ENCODE data around the gene GPANK1.

GPANK1 gene

DNA sequence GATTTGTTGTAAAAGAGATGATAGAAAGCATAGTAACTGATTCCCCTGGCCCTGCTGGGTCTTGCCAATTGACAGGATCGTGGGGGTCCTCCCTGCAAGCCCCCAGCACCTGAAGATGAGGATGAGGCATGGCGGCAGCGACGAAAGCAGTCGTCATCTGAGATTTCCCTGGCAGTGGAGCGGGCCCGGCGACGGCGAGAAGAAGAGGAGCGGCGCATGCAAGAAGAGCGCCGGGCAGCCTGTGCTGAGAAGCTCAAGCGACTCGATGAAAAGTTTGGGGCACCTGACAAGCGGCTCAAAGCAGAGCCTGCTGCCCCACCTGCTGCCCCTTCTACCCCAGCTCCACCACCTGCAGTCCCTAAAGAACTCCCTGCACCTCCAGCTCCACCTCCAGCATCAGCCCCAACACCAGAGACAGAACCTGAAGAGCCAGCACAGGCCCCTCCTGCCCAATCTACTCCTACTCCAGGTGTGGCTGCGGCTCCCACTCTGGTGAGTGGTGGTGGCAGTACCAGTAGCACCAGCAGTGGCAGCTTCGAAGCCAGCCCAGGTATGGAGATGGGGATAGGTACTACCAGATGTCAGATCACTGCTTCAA lies 37.0 kb downstream of the GPANK1 start:
- no peak for TF ChIP-seq TAF1 (IDR thresholded peaks at IDR 0.05; ENCODE audit: borderline replicate concordance, insufficient read depth, low read length)
- TF ChIP-seq, protein P1, sequence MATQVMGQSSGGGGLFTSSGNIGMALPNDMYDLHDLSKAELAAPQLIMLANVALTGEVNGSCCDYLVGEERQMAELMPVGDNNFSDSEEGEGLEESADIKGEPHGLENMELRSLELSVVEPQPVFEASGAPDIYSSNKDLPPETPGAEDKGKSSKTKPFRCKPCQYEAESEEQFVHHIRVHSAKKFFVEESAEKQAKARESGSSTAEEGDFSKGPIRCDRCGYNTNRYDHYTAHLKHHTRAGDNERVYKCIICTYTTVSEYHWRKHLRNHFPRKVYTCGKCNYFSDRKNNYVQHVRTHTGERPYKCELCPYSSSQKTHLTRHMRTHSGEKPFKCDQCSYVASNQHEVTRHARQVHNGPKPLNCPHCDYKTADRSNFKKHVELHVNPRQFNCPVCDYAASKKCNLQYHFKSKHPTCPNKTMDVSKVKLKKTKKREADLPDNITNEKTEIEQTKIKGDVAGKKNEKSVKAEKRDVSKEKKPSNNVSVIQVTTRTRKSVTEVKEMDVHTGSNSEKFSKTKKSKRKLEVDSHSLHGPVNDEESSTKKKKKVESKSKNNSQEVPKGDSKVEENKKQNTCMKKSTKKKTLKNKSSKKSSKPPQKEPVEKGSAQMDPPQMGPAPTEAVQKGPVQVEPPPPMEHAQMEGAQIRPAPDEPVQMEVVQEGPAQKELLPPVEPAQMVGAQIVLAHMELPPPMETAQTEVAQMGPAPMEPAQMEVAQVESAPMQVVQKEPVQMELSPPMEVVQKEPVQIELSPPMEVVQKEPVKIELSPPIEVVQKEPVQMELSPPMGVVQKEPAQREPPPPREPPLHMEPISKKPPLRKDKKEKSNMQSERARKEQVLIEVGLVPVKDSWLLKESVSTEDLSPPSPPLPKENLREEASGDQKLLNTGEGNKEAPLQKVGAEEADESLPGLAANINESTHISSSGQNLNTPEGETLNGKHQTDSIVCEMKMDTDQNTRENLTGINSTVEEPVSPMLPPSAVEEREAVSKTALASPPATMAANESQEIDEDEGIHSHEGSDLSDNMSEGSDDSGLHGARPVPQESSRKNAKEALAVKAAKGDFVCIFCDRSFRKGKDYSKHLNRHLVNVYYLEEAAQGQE (IDR thresholded peaks at IDR 0.05; ENCODE audit: insufficient read depth in 1 of 2, low read depth in 2 of 2, low read length in 2 of 2) = no peak
- no peak for TF ChIP-seq FOXP2 (optimal IDR thresholded peaks at IDR 0.05; ENCODE audit: borderline replicate concordance, extremely low read depth, extremely low read length, insufficient read depth)
- peak; percentile 41 for TF ChIP-seq POLR2AphosphoS5 (IDR thresholded peaks at IDR 0.05; ENCODE audit: low read depth, low read length)

DNA sequence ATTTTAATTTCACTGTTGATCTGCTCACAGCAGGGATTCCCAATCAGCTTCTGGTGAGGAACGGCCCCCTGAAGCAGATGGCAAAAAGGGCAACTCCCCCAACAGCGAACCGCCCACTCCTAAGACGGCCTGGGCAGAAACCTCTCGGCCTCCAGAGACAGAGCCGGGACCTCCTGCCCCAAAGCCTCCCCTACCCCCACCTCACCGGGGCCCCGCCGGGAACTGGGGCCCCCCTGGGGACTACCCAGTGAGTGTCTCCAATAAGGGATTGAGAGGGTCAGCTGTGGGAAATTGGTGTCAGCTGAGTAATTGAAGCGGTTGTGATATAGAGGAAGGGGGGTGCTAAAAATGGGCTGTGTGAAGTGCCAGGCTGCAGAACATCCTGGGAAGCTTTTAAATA lies 37.8 kb downstream of the GPANK1 start:
- TF ChIP-seq POLR2AphosphoS5 (IDR thresholded peaks at IDR 0.05; ENCODE audit: low read depth, low read length) (no peak), SIN3A (IDR thresholded peaks at IDR 0.05; ENCODE audit: borderline replicate concordance, insufficient read depth, low read length) (no peak), FOXP2 (optimal IDR thresholded peaks at IDR 0.05; ENCODE audit: borderline replicate concordance, extremely low read depth, extremely low read length, insufficient read depth) (no peak), TAF1 (IDR thresholded peaks at IDR 0.05; ENCODE audit: borderline replicate concordance, insufficient read depth, low read length) (no peak)
- TF ChIP-seq, protein P1 (IDR thresholded peaks at IDR 0.05; ENCODE audit: insufficient read depth in 1 of 2, low read depth in 2 of 2, low read length in 2 of 2) = no peak

DNA sequence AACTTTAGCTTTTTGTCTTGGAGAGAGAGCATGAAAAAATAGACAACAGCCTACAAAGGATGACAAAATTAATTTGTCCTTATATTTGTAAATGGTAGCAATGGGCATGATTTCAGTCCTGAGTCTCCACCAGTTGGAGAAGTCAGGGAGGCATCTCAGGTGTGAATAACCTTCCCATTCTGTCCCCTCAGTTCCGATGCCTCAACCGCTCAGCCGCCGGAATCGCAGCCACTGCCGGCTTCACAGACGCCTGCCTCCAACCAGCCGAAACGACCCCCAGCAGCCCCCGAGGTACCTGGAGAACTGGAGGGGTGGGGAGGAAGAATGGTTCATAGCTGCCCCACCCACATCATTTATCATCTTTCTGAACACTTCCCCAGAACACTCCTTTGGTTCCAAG lies 40.7 kb downstream of the GPANK1 start:
- TF ChIP-seq TAF1 (IDR thresholded peaks at IDR 0.05; ENCODE audit: borderline replicate concordance, insufficient read depth, low read length) (no peak), SIN3A (IDR thresholded peaks at IDR 0.05; ENCODE audit: borderline replicate concordance, insufficient read depth, low read length) (no peak), FOXP2 (optimal IDR thresholded peaks at IDR 0.05; ENCODE audit: borderline replicate concordance, extremely low read depth, extremely low read length, insufficient read depth) (no peak), POLR2AphosphoS5 (IDR thresholded peaks at IDR 0.05; ENCODE audit: low read depth, low read length) (no peak)
- TF ChIP-seq, protein P1 (IDR thresholded peaks at IDR 0.05; ENCODE audit: insufficient read depth in 1 of 2, low read depth in 2 of 2, low read length in 2 of 2) = no peak

DNA sequence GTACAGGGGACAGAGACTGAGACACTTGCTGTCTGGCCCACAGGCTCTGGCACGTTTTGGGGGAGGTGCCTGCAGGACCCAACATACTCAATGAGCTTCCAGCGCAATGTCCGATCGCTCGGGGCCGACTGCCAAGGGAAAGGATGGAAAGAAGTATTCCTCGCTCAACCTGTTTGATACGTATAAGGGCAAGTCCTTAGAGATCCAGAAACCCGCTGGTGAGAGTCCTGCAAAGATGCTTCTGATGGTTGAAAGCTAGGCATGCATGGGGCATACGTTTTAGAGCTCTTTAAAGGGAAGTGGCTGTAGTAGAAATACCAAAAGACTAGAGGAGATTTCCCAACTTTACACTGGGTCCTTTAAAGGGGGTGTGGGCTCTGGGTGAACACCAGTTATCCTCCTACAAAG lies 42.1 kb downstream of the GPANK1 start:
- no peak for TF ChIP-seq FOXP2 (optimal IDR thresholded peaks at IDR 0.05; ENCODE audit: borderline replicate concordance, extremely low read depth, extremely low read length, insufficient read depth)

DNA sequence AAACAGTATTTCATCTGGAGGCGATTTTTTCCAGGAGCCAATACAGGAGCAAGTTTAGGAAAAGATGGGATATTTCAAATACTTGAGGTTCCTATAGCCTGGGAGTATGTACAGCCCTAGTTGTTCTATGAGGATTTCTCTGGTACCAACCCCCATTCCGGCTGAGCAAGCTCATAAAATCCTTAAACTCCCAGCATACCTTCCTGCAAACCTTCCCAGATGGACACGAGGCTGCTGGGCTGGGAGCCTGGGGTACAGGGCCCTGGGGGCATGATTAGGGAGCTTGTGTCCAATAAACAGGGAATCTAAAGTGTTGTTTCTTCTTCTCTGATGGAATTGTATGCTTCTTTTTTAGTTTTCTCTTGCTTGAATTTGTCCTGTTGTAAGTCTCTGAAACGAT lies 42.8 kb downstream of the GPANK1 start:
- TF ChIP-seq, protein P1 (IDR thresholded peaks at IDR 0.05; ENCODE audit: insufficient read depth in 1 of 2, low read depth in 2 of 2, low read length in 2 of 2) = no peak
- no peak for TF ChIP-seq TAF1 (IDR thresholded peaks at IDR 0.05; ENCODE audit: borderline replicate concordance, insufficient read depth, low read length)
- TF ChIP-seq SIN3A (IDR thresholded peaks at IDR 0.05; ENCODE audit: borderline replicate concordance, insufficient read depth, low read length) = 0 out of 2 replicates have a peak, but pooled peaks have one; percentile 2
- TF ChIP-seq FOXP2 (optimal IDR thresholded peaks at IDR 0.05; ENCODE audit: borderline replicate concordance, extremely low read depth, extremely low read length, insufficient read depth) = no peak
- no peak for TF ChIP-seq POLR2AphosphoS5 (IDR thresholded peaks at IDR 0.05; ENCODE audit: low read depth, low read length)
